Activated CD8-positive, alpha-beta memory T cell treated with anti-CD3 and anti-CD28 coated beads, Interleukin-2, amount 50 U/mL, for 48 hours (primary cell): ENCODE results near the gene DIDO1.
A peak's percentile ranks its signal among the peaks of the same experiment; 100 is the strongest.

Experiments used
- DNase-seq: peaks from one replicate; pipeline ENCODE4 v3.0.0-alpha.2; 2020

Gene DIDO1

DNA sequence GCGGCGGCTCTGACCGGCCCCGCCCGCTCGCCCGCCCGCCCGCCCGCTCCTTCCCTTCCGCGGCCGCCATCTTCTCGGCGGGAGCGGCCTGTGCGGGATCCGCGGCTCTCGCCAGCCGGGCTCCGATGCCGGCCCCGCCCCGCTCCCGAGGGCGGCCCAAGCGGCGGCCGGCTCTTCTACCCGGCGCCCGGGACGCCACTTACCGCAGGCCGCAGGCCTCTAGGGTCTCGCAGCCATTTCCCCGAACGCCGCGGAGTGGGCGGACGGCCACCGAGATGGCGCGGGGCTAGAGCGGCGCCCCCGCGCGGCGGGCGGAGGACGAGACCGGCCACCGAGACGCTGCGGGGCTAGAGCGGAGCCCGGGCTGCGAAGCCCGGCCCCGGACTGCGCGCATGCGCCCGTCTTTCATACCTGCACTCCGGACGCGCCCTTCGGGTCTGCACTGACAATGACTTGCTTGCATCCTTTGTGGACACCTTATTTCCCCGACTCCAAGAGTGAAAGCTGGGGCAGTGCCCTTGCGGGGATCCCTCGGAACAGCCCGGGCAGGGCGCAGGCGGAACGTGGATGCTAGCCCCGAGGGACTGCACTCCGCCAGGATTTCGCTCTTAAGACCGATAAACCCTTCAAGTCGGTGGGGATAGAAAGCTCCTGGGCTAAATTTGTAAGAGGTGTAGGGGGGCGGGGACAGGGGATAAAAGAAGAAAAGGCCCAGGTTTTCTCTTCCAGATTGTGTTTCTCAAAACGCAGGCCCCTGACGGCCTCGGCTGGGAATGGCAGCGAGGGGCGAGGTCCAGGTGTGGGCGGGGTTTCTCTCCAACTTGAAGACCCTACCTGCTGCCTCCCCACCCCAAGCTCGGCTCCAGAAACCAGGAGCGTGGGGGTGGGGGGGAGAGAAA lies at the start of gene DIDO1:
Gene DIDO1, minus strand, starts transcription at position 277 of the 899 bp plus-strand sequence.
- peak; percentile 95 for DNase-seq

DNA sequence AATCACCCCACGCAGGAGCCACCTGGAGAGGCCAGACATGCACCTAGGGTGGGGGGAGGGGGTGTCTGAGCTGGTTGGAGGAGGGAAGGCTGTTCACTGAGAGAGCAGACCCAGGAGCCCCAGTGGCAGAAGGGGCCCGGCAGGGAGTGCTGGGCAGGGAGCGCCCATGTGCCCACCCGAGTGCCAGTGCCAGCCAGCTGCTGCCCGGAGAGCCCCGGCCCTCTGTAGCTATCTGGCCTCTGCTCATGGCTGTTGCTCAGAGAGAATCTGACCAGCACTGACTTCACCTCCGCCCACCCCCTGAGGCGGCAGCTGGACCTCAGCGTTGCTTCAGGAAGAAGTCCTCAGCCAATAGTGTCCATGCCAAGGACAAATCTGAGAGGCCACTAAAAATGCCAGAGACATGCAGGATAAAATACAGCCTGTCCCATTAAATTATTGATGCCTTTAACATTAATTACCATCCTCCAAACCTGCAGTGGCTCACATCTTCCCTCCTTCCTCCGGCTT lies 49.0 kb upstream of the DIDO1 start:
- no peak for DNase-seq

DNA sequence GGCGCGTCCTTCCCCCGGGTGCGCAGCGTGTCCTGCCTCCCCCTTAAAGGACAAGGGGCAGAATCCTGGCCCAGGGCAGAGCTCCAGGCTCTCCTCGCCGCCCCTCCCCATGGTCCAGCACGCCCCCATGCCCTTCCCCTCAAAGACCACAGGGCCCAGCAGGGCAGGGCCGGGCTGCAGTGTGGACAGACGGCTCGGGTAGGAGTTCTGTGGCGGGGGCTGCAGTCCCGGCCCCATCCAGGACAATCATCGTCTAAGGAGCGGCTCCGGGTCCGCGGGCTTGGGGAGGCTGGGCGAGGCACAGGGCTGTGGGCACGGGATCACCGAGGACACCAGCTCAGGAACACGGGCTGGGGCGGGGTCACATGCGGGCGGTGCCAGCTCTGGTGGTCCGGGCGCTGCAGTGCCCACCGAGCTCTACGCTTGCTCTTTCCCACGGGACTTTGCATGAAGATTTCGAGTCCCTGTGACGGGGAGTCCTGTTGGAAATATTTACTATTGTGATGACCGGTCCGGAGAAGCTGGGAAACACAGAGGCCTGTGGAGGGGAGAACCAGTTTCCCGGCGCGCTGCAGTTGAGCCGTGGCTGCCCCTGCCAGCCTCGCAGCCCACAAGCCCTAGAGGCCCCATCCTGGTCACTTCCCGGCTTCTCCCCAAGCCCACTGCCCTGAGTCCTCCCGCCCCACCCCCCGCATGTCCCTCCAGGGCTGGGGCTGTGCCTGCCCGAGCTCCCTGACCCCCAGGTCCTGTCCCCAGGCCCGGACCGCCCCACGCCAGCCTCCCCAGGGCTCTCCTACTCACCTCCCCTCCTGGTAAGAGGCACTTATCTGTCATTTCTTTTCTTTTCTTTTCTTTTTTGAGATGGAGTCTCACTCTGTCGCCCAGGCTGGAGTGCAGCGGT lies 46.8 kb upstream of the DIDO1 start:
- no peak for DNase-seq

DNA sequence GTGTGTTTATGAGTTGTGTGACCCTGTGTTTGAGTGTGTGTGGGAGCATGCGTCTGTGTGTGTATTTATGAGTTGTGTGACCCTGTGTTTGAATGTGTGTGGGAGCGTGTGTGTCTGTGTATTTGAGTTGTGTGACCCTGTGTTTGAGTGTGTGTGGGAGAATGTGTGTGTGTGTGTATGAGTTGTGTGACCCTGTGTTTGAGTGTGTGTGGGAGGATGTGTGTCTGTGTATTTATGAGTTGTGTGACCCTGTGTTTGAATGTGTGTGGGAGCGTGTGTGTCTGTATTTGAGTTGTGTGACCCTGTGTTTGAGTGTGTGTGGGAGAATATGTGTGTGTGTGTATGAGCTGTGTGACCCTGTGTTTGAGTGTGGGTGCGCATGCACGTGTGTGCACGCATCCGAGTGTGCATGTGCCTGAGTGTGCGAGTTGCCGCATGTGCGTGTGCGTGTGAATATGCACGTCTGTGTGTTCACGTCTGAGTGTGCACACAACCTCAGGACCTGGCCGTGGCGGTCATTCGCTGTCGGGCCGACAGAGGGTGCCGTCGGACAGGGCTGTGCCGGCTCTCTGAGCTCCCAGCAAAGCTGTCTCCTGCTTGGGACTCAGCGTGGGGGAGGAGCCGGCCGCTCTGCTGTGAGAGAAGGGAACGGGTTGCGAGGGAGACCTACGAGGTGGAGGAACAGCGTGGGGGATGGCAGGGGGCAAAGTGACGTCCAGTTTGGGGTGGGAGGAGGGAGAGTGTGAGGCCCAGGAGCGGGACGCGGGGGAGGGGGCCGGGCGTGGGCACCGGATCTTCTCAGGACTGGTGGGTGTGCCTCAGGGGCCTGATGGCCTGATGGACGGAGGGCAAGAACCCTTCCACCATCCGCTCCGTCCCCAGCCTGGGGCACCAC lies 45.9 kb upstream of the DIDO1 start:
- DNase-seq = peak; percentile 94

DNA sequence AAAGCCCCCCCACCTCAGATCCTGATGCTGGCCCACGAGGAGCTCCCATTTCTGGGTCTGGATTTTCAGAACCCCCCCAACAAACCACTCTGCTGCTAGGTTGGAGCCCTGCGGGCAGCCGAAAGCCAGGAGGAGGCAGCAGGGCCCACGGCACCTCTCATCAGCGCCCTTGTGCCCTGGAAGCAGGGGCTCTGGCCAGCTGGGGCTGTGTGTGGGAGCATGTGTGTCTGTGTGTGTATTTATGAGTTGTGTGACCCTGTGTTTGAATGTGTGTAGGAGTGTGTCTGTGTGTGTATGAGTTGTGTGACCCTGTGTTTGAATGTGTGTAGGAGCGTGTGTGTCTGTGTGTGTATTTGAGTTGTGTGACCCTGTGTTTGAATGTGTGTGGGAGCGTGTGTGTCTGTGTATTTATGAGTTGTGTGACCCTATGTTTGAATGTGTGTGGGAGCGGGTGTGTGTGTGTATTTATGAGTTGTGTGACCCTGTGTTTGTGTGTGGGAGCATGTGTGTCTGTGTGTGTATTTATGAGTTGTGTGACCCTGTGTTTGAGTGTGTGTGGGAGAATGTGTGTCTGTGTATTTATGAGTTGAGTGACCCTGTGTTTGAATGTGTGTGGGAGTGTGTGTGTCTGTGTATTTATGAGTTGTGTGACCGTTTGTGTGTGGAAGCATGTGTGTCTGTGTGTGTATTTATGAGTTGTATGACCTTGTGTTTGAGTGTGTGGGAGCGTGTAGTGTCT lies 45.1 kb upstream of the DIDO1 start:
- DNase-seq = no peak

DNA sequence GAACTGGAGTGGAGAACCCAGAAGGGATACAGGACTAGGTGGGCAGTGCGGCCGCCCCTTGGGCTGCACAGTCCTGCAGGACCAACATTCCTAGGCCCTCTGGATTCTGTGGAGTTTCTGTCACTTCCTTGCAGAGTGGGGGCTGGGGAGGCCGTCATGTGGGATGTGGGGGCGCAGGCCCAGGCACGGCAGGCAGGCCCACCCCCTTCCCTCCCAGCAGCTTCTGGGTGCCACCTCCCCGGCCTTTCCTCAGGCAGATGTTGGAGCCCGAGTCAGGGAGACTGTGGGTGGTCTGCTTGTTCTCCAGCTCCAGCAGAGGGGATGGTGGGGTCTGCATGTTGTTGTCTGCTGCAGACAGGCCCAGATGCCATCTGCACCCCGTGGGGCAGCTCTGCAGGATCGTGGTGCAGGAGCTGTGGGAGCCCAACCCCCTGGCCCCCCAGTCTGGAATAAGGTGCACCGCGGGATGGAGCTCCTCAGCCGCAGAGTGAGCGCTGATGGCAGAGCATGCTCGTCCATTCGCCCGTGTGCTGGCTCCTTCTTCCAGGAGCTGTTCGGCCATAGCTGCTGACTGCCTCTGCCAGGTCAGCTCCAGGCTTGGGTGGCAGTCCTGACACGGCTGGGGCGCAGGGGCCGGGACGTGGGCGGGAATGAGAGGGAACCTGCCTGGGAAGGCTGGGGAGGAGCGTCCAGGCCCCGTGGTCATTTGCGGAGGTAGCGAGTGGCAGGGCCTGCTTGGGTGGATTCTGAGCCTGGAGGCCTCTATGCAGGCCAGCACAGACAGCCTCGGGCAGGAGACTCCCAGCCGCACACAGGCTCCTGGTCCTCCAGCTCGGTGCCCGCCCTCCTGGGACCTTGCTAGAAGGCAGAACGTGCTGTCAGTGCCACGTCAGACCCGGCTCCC lies 44.3 kb upstream of the DIDO1 start:
- no peak for DNase-seq

DNA sequence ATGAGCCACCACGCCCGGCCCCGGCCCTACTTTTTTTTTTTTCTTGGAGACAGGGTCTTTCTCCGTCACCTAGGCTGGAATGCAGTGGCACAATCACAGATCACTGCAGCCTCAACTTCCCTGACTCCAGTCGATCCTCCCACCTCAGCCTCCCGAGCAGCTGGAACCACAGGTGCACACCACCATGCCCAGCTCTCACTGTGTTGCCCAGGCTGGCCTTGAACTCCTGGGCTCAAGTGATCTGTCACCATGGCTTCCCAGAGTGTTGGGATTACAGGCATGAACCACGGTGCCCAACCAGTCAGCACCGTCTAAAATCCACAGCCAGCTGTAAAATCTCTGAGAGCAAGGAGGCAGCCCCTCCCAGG lies 43.6 kb upstream of the DIDO1 start:
- no peak for DNase-seq

DNA sequence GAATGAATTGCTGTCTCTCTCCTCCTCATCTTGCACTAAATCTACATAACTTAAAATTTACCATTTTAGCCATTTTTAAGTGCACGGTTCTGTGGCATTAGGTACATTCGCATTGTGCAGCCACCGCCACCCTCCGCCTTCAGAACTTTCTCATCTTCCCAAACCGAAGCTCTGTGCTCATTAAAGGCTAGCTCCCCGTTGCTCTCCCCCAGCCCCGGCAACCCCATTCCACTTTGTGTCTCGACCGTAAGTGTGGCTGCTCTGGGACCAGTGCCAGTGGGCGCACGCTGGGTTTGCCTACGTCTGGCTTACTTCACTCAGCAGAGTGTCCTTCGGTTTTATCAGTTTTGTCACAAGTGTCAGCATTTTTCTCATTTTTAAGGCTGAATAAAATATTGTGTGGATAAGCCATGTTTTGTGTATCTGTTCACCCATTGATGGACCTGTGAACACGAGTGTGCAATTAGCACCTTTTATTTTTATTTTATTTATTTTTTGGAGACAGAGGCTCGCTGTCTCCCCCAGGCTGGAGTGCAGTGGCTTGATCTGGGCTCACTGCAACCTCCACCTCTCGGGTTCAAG lies 43.0 kb upstream of the DIDO1 start:
- DNase-seq = no peak

DNA sequence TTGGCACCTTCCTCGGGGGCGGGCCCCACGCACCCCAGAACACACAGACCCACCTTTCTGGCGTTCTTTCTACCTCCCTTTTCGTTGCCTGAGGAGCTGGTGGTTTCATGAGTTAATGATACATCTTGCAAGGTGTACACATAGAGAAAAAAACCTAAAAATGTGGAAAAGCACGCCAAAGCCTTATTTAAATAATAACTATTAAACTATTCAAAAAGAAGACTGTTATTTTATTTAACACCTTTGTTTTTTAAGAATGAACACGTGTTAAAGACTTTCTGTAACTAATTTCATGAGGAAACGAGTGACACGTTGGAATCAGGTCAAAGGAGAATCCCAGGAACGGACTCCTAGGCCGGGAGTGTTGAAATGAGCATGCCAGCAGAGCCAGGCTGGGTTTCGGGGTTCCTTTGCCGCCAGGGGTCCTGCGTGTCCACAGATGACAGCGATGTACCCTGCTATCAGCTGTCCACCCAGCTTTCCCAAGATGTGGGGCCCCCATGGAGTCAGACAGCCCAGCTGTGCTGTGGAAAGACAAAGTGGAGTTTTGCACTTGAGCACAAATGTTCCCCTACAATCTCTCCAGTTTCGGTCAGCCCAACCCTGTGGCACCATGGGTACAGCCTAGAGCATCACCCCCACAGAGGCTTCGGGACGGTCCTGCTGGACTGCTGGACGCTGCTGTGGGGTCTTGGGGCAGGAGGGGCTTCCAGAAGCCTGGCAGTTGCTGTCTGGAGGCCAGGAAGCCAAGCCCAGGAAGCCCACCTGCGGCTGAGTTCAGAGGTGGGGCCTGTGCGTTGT lies 42.3 kb upstream of the DIDO1 start:
- no peak for DNase-seq

DNA sequence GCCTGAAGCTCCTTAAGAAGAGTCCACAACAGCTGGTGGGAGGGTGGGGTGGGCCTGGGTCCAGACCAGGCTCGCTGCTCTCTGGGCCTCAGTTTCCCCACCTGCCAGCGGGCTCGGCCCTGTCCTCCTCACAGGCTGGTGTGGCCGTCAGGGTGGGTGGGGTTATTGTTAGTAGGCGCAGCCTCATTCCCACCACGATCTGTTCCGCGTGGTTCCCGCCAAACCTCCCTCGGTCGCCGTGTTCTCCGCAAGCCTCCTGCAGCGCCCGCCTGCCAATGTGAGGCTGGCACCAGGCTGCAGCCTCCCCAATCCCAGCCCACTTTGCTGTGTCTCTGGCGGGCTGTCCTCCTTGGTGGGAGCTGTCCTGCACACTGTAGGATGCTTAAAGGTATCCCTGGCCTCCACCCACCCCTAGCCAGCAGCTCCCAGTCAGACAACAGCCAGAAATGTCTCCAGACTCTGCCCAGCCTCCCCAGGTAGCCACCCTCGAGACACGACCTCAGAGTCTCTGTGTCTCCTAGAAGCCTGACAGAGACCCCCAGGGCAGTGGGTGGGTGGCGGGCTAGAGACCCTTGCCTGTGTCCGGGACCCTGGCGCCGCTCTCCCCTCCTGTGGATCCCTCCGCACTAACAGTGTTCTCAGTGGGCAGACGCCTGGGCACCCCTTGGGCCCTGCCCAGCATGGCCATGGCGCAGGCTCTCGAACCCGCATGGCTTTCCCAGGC lies 41.5 kb upstream of the DIDO1 start:
- DNase-seq = no peak

DNA sequence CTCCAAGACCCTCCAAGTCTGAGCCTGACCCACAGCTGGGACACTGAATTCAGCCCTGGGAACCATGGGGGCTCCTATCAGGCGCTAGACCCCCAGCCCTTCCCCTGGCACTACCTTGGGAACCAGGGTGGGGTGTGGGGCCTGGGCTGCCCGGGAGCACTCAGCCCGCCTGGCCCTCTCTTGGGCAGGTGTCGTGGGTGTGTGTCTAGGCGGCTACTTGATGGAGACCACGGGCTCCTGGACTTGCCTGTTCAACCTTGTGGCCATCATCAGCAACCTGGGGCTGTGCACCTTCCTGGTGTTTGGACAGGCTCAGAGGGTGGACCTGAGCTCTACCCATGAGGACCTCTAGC lies 40.8 kb upstream of the DIDO1 start:
- DNase-seq = no peak

DNA sequence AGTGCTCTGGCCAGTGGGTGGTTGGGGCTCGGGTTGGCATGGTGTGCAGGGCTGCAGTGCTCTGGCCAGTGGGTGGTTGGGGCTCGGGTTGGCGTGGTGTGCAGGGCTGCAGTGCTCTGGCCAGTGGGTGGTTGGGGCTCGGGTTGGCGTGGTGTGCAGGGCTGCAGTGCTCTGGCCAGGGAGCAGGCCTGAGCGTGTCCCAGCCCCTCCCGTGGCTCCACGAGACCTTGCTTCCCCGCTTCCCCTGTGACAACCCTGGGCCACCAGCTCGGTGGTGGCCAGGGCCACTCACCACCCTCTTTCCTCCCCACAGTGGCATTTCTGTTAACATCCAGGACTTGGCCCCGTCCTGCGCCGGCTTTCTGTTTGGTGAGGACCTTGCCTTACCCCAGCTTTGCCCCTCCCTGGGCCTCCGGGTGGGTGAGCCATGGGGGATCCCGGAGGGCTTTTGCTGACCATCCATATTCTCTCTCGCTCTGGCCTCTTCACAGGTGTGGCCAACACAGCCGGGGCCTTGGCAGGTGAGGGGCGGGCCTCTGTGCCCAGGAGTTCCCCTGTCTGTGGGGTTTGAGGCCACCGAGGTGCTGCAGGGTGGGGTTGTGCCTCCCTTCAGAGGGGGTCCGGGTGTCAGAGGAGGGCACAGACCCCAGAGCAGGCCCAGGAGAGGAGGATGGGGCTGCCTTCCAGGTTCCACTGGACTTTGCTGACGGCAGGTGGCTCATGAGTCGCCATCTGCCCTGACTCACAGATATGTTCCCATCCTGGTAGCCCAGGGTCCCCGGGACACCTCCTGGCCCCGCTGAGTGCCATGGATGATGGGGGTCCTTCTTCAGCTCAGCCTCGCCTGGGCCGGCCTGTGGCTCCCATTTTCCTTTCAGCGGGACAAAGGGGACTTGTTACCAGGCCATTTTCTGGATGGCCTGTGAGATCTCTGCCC lies 40.2 kb upstream of the DIDO1 start:
- no peak for DNase-seq

DNA sequence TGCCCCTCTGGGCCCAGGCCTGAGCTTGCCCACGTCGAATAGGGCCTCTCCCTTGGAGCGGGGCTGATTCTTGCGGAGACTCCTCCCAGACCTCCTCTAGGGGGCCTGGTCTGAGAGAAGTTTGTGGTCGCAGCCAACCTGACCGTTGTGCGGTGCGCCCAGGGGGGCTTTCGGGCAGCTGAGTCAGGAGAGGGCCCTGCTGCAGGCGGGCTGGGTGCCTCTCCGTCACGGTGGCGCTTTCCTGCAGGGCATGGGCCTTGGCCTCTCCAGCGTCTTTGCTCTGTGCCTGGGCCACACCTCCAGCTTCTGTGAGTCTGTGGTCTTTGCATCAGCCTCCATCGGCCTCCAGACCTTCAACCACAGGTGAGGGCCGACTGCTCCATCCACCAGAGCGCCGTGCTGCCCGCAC lies 39.1 kb upstream of the DIDO1 start:
- no peak for DNase-seq

DNA sequence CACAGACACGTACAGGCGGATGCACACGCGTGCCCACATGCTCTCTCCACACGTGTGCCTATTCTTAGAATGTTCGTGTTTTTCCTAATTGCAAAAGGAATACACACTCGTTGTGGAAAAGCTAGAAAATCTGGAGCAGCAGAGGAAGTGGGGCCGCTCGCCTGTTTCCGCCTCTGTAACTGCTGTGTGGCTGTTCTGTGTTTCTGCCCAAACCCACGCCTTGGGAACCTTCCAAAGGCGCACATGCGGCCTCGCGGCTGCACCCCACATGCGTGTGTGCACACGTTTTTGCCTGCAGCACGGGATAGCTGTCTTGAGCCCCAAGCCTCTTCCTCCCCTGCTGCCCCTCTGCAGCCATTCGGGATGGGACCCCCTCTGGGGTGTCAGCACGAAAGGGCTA lies 38.4 kb upstream of the DIDO1 start:
- DNase-seq = no peak

DNA sequence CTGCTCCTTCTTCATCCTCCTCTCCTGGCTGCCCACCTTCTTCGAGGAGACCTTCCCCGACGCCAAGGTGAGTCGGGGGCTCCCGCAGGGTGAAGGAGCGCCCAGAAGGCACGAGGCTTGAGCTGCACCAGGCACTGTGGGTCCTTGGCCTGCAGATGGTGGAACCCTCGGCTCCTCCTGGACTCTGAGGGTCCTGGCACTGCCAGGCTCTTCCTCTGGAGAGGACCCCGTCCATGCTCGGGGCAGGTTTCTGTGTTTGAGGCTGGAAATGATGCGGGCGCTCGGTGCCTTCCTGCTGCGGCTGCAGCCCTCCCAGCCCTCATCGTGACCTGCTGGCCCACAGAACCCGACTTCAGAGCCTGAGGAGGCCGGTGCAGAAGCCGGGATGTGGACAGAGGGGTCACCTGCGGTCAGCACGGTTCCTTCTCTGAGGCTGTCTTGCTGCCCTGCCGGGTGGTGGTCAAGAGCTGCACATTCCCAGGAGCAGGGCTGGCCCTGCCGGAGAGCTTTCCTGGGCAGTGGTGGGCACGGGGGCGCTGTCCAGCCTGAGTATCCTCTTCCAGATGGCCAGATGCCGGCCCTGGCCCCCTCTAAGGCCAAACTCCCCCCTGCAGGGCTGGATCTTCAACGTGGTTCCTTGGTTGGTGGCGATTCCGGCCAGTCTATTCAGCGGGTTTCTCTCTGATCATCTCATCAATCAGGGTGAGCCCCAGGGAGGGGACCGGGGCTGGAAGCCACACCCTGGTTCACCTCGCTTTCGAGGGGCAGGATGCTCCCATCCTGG lies 37.5 kb upstream of the DIDO1 start:
- DNase-seq = no peak

DNA sequence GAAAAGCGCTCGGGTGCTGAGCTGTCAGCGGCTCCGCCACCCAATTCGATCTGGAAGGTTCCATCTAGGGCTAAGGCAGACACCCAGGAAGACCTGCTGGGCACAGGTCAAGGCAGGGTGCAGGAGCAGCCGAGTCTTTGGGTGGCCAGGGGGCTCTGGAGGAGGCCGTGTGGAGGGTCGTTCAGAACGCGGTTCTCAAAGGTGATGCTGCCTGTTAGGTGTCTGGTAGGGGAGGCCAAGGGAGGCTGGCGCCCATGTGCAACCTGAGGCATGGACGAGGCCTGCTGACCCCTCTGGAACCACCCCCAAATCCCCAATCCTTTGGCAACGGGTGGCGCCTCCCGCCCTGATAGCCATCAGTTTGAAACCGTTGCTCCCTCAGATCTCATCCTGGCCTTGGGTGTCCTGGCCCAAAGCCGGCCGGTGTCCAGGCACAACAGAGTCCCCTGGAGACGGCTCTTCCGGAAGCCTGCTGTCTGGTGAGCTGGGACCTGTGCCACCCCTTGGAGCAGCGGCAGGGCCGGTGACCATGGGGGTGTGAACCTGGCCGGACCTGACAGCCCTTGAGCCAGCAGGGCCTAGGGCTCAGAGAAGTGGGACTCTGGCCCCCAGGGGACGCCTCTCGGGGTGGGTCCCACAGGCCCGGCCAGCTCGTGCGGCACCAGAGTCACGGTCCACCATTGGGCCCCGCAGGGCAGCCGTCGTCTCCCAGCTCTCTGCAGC lies 36.7 kb upstream of the DIDO1 start:
- DNase-seq = no peak
